A673 (cell line): ENCODE results near the gene ZNRF3.

ENCODE experiments used
- EZH2 ChIP-seq: fragments of 200-600 bp; sonication (generic); IDR thresholded peaks from 2 replicates; pipeline ENCODE4 v1.6.1; 2017; ENCODE audit warnings: borderline replicate concordance, low read depth, mild to moderate bottlenecking, mixed read lengths, antibody characterized with exemption, low read length; ENCODE audit not compliant: poor library complexity, severe bottlenecking
- TF ChIP-seq, protein P1 (sequence below): fragments of 300-800, 200-600 bp; sonication (generic); conservative IDR thresholded peaks from 2 replicates; pipeline ENCODE4 v1.5.1; 2017; ENCODE audit warnings: low read depth, mild to moderate bottlenecking, antibody characterized with exemption, low read length, moderate library complexity, mixed read lengths

DNA sequence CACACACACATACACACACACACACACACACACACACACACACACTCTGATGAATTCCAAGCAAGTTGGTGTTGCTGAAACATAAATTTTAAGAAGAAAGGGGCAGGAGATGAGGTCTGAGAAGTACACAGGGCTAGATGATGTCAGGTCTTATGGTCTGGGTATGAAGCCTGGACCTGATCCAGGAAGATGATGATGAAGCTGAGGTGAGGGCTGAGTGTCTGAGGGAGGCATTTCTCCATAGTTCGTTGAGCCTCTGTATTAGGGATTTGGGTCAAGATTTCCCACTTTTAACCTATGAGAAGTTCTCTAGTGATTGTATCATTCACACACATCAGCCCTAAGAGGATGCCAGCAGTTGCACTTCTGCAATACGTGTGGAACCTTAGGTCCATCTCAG lies 222.1 kb downstream of the ZNRF3 start:
- TF ChIP-seq, protein P1, sequence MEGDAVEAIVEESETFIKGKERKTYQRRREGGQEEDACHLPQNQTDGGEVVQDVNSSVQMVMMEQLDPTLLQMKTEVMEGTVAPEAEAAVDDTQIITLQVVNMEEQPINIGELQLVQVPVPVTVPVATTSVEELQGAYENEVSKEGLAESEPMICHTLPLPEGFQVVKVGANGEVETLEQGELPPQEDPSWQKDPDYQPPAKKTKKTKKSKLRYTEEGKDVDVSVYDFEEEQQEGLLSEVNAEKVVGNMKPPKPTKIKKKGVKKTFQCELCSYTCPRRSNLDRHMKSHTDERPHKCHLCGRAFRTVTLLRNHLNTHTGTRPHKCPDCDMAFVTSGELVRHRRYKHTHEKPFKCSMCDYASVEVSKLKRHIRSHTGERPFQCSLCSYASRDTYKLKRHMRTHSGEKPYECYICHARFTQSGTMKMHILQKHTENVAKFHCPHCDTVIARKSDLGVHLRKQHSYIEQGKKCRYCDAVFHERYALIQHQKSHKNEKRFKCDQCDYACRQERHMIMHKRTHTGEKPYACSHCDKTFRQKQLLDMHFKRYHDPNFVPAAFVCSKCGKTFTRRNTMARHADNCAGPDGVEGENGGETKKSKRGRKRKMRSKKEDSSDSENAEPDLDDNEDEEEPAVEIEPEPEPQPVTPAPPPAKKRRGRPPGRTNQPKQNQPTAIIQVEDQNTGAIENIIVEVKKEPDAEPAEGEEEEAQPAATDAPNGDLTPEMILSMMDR = no peak
- no peak for TF ChIP-seq EZH2
